K562 (cell line): Measurements from ENCODE around the gene HAGHL. TPM values are rescaled to one million over a fixed set of nuclear protein-coding genes. Genes with fewer than 3 reads are reported as not detected.

Source experiments
- BCOR ChIP-seq: fragments of 450-650 bp; IDR thresholded peaks from 2 replicates; pipeline ENCODE4 v1.6.1; 2016
- CBX5 ChIP-seq: IDR thresholded peaks from 2 replicates; pipeline ENCODE4 v1.6.1; 2014; ENCODE audit warnings: low read depth, borderline replicate concordance
- CCAR2 ChIP-seq: fragments of 200-400 bp; formaldehyde crosslinking; IDR thresholded peaks from 2 replicates; pipeline ENCODE4 v1.6.1; 2017; ENCODE audit warnings: mild to moderate bottlenecking, low read depth, low read length
- CEBPB ChIP-seq: fragments of 450-650 bp; IDR thresholded peaks from 2 replicates; pipeline ENCODE4 v1.6.1; 2016; ENCODE audit warnings: missing genetic modification characterization, missing compliant biosample characterization
- COPS2 ChIP-seq: fragments of 450-650 bp; conservative IDR thresholded peaks from 2 replicates; pipeline ENCODE4 v1.6.1; 2016; ENCODE audit warnings: mild to moderate bottlenecking, moderate library complexity
- CXXC5 ChIP-seq: fragments of 250-450 bp; sonication (Bioruptor Pico); IDR thresholded peaks from 2 replicates; pipeline ENCODE4 v1.8.0; 2022; ENCODE audit warnings: inconsistent platforms, mild to moderate bottlenecking, moderate library complexity
- HDGF ChIP-seq: fragments of 450-650 bp; IDR thresholded peaks from 2 replicates; pipeline ENCODE4 v1.6.1; 2016
- NCOA4 ChIP-seq: fragments of 450-650 bp; IDR thresholded peaks from 2 replicates; pipeline ENCODE4 v1.6.1; 2018; ENCODE audit warnings: mild to moderate bottlenecking; ENCODE audit not compliant: partially characterized antibody
- PHB ChIP-seq: fragments of 250-450 bp; sonication (Bioruptor Pico); IDR thresholded peaks from 2 replicates; pipeline ENCODE4 v1.5.0; 2021
- POLR2G ChIP-seq: fragments of 200-400 bp; formaldehyde crosslinking; IDR thresholded peaks from 2 replicates; pipeline ENCODE4 v1.6.1; 2017; ENCODE audit warnings: low read depth, mild to moderate bottlenecking, antibody characterized with exemption, low read length, moderate library complexity
- RBM39 ChIP-seq: fragments of 200-400 bp; formaldehyde crosslinking; optimal IDR thresholded peaks from 2 replicates; pipeline ENCODE3; 2018; ENCODE audit warnings: low read depth, low read length
- SIN3A ChIP-seq, 2 experiments: fragments of 150-350 bp in 1 of 2; IDR thresholded peaks; 2 replicates each; pipeline ENCODE4 v1.6.1; 2011 to 2016; ENCODE audit warnings: borderline replicate concordance in 2 of 2, low read depth in 2 of 2, low read length in 2 of 2, mild to moderate bottlenecking in 2 of 2, moderate library complexity in 2 of 2; ENCODE audit not compliant: control insufficient read depth in 1 of 2
- TCFL5 ChIP-seq: fragments of 250-450 bp; sonication (Bioruptor Pico); conservative IDR thresholded peaks from 2 replicates; pipeline ENCODE4 v1.6.1; 2021; ENCODE audit warnings: mild to moderate bottlenecking, moderate library complexity, matching md5 sums
- VEZF1 ChIP-seq: fragments of 200-800 bp; sonication (Bioruptor generic); IDR thresholded peaks from 2 replicates; pipeline ENCODE4 v1.6.1; 2017; ENCODE audit warnings: missing genetic modification characterization, missing compliant biosample characterization
- ZNF518B ChIP-seq: fragments of 250-450 bp; sonication (Bioruptor Pico); IDR thresholded peaks from 2 replicates; pipeline ENCODE4 v1.5.0; 2021; ENCODE audit warnings: mild to moderate bottlenecking, moderate library complexity
- polyA plus RNA-seq, 8 experiments: library from polyadenylated mRNA; depleted of rRNA in 4 of 8; stranded (reverse) in 5 of 8; unstranded in 3 of 8; fragments of >200 nt; fragmentation: Nextera tagmentation in 2 of 8; fragmentation: Illumina TruSeq in 1 of 8; extraction: Ambion mirVana in 2 of 8; extraction: Trizol in 1 of 8; gene quantifications; 2 replicates each; pipeline versions ENCODE4 v1.2.1 to v1.2.3, GENCODE V29; 2011 to 2014; ENCODE audit warnings: inconsistent platforms in 1 of 8, missing spikeins in 1 of 8
- total RNA-seq, 7 experiments: library from RNA; depleted of rRNA in 6 of 7; stranded (reverse); fragments of >200 nt in 6 of 7; fragmentation: Illumina TruSeq in 2 of 7; extraction: Trizol in 2 of 7; gene quantifications; 2 replicates each; pipeline versions ENCODE4 v1.2.1 to v1.2.3, GENCODE V29; 2011 to 2021; ENCODE audit warnings: low replicate concordance in 1 of 7
- TF ChIP-seq, protein P1 (sequence below): fragments of 250-450 bp; sonication (Bioruptor Pico); IDR thresholded peaks from 2 replicates; pipeline ENCODE4 v1.9.0; 2021; ENCODE audit warnings: mild to moderate bottlenecking, inconsistent platforms
- TF ChIP-seq, protein P2 (sequence below): fragments of 450-650 bp; IDR thresholded peaks from 2 replicates; pipeline ENCODE4 v1.6.1; 2016; ENCODE audit warnings: missing biosample characterization, missing genetic modification characterization
- TF ChIP-seq, protein P3 (sequence below): fragments of 250-450 bp; sonication (Bioruptor Pico); IDR thresholded peaks from 2 replicates; pipeline ENCODE4 v1.8.0; 2021; ENCODE audit warnings: moderate library complexity, mild to moderate bottlenecking, inconsistent platforms

HAGHL gene
- total and polyA plus RNA-seq, 9 of the 15 experiments (the other 6 are each of a cell fraction or from before 2014, with no cell fraction given), result 0.31 to 83.4 (median 20.7) TPM

DNA sequence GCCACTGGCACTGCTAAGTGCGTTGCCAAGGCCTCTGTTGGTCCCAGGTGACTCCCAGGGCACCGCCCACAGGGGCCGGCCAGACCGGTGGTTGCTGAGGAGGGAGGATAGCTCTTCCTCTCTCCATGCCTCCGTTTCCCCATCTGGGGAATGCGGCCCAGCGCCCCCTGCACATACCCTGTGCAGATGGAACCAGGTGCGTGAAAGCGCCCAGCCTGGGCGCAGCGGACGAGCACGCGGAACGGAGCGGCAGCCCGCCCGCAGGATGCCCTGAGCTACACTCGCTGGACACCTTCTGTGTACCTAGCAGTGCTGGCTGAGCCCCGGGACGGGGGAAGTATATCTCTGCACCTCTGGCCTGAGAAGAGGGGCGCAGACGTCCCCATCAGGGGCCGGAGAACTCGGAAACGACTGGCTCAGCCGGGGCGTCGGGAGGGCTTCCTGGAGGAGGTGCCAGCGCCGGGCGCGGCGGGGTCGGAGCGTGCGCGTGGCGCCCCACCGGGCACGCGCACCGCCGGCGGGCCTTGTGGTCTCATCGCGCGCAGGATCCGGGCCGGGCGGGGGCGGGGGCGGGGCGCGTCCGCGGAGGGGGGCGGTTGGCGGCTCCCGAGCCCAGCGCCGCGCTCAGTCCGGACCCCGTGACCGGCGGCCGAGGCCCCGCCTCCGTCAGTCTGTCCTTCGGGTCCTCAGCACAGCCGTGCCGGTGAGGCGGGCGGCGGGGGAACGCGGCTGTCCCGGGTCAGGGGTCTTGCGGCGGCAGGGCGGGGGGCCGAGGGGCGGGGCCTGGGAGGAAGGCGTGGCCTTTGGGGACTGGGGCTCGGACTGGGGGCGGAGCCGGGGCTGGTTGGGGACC, at the start of gene HAGHL, which contains the start of gene CCDC78 (continued):
- TF ChIP-seq CBX5 (no peak), CCAR2 (no peak), ZNF518B (no peak), BCOR (peak; percentile 70; the same call in 1 of the 2 replicates), RBM39 (no peak), POLR2G (peak; percentile 56), PHB (CRISPR knock-in tag) (no peak), CXXC5 (CRISPR knock-in tag) (peak; percentile 62), CEBPB (no peak), COPS2 (no peak), VEZF1 (CRISPR knock-in tag) (peak; percentile 94), NCOA4 (no peak), HDGF (no peak), SIN3A (IDR thresholded peaks at IDR 0.05; ENCODE audit: borderline replicate concordance in 2 of 2, control insufficient read depth in 1 of 2, low read depth in 2 of 2, low read length in 2 of 2) (peak in 1 of 2 experiments; percentile 21; a peak in 1 of 4 replicates), TCFL5 (CRISPR knock-in tag) (no peak)
- TF ChIP-seq, protein P1, sequence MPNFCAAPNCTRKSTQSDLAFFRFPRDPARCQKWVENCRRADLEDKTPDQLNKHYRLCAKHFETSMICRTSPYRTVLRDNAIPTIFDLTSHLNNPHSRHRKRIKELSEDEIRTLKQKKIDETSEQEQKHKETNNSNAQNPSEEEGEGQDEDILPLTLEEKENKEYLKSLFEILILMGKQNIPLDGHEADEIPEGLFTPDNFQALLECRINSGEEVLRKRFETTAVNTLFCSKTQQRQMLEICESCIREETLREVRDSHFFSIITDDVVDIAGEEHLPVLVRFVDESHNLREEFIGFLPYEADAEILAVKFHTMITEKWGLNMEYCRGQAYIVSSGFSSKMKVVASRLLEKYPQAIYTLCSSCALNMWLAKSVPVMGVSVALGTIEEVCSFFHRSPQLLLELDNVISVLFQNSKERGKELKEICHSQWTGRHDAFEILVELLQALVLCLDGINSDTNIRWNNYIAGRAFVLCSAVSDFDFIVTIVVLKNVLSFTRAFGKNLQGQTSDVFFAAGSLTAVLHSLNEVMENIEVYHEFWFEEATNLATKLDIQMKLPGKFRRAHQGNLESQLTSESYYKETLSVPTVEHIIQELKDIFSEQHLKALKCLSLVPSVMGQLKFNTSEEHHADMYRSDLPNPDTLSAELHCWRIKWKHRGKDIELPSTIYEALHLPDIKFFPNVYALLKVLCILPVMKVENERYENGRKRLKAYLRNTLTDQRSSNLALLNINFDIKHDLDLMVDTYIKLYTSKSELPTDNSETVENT (CRISPR knock-in tag), result no peak
- TF ChIP-seq, protein P2, sequence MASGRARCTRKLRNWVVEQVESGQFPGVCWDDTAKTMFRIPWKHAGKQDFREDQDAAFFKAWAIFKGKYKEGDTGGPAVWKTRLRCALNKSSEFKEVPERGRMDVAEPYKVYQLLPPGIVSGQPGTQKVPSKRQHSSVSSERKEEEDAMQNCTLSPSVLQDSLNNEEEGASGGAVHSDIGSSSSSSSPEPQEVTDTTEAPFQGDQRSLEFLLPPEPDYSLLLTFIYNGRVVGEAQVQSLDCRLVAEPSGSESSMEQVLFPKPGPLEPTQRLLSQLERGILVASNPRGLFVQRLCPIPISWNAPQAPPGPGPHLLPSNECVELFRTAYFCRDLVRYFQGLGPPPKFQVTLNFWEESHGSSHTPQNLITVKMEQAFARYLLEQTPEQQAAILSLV (tag), result no peak
- TF ChIP-seq, protein P3, sequence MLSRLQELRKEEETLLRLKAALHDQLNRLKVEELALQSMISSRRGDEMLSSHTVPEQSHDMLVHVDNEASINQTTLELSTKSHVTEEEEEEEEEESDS, result no peak
